ENCODE data around the gene NSG1. TPM values are rescaled to one million over a fixed set of nuclear protein-coding genes. Genes with fewer than 3 reads are reported as not detected.

Gene NSG1
- total RNA-seq, 1 donor = 0.09 TPM

- no peak overlapping the region for H3K4me3 ChIP-seq (ENCODE audit: low read depth, low read length)
Measured at GRCh38 chr4:4385729-4386295, 1.1 kb upstream of the NSG1 start.

GRCh38 chr4:4386296-4386735 lies 586 bp upstream of the NSG1 start:
- no peak for TF ChIP-seq CTCF (IDR thresholded peaks at IDR 0.05; ENCODE audit: insufficient read depth, low read length)
- DNase-seq (ENCODE audit: low read depth) = no peak
- H3K4me3 ChIP-seq (ENCODE audit: low read depth, low read length) = peak overlapping the region; percentile 53

More at GRCh38 chr4:4385729-4386295, 1.1 kb upstream of the NSG1 start:
- TF ChIP-seq CTCF (IDR thresholded peaks at IDR 0.05; ENCODE audit: insufficient read depth, low read length) = no peak
- no peak for DNase-seq (ENCODE audit: low read depth)

- no peak for TF ChIP-seq CTCF (IDR thresholded peaks at IDR 0.05; ENCODE audit: insufficient read depth, low read length)
- peak overlapping the region; percentile 53 for H3K4me3 ChIP-seq (ENCODE audit: low read depth, low read length)
- no peak for DNase-seq (ENCODE audit: low read depth)
Measured at GRCh38 chr4:4387531-4388310, 819 bp downstream of the NSG1 start.

GRCh38 chr4:4388311-4388790 lies 1.4 kb downstream of the NSG1 start:
- no peak for TF ChIP-seq CTCF (IDR thresholded peaks at IDR 0.05; ENCODE audit: insufficient read depth, low read length)
- DNase-seq (ENCODE audit: low read depth) = no peak
- H3K4me3 ChIP-seq (ENCODE audit: low read depth, low read length) = no peak overlapping the region

GRCh38 chr4:4388836-4389575 lies 2.1 kb downstream of the NSG1 start:
- TF ChIP-seq CTCF (IDR thresholded peaks at IDR 0.05; ENCODE audit: insufficient read depth, low read length) = no peak
- H3K4me3 ChIP-seq (ENCODE audit: low read depth, low read length) = no peak overlapping the region
- DNase-seq (ENCODE audit: low read depth) = no peak

- DNase-seq (ENCODE audit: low read depth) = no peak
- H3K4me3 ChIP-seq (ENCODE audit: low read depth, low read length) = no peak overlapping the region
- no peak for TF ChIP-seq CTCF (IDR thresholded peaks at IDR 0.05; ENCODE audit: insufficient read depth, low read length)
Measured at GRCh38 chr4:4390046-4390445, 3.1 kb downstream of the NSG1 start.
